Liver (tissue), 3 donors: ENCODE data around the gene NOS2.

Source experiments
- ATF3 ChIP-seq: IDR thresholded peaks from 2 replicates; pipeline ENCODE4 v1.6.1; 2016; ENCODE audit warnings: antibody characterized with exemption
- FOXA1 ChIP-seq: IDR thresholded peaks from 2 replicates; pipeline ENCODE4 v1.6.1; 2016; ENCODE audit warnings: antibody characterized with exemption
- GABPA ChIP-seq, 2 donors: IDR thresholded peaks in 1 of 2; conservative IDR thresholded peaks in 1 of 2; 2 replicates each; pipeline ENCODE4 v1.6.1; 2016; ENCODE audit warnings: antibody characterized with exemption in 2 of 2, mild to moderate bottlenecking in 1 of 2, moderate library complexity in 1 of 2
- JUND ChIP-seq, 2 donors: IDR thresholded peaks; 2 replicates each; pipeline ENCODE4 v1.6.1; 2016; ENCODE audit warnings: antibody characterized with exemption in 2 of 2
- RAD21 ChIP-seq, 2 donors: IDR thresholded peaks; 2 replicates each; pipeline ENCODE4 v1.6.1; 2016; ENCODE audit warnings: antibody characterized with exemption in 2 of 2, mild to moderate bottlenecking in 2 of 2
- REST ChIP-seq: IDR thresholded peaks from 2 replicates; pipeline ENCODE4 v1.6.1; 2016; ENCODE audit warnings: antibody characterized with exemption, mild to moderate bottlenecking
- RXRA ChIP-seq, 2 donors: IDR thresholded peaks; 2 replicates each; pipeline ENCODE4 v1.6.1; 2017 to 2018; ENCODE audit warnings: antibody characterized with exemption in 2 of 2, mild to moderate bottlenecking in 1 of 2
- SP1 ChIP-seq: IDR thresholded peaks from 2 replicates; pipeline ENCODE4 v1.6.1; 2018; ENCODE audit warnings: antibody characterized with exemption, mild to moderate bottlenecking
- TAF1 ChIP-seq: conservative IDR thresholded peaks from 2 replicates; pipeline ENCODE4 v1.6.1; 2016; ENCODE audit warnings: antibody characterized with exemption, mild to moderate bottlenecking
- YY1 ChIP-seq: IDR thresholded peaks from 2 replicates; pipeline ENCODE4 v1.6.1; 2016; ENCODE audit warnings: antibody characterized with exemption, mild to moderate bottlenecking
- ZBTB33 ChIP-seq: IDR thresholded peaks from 2 replicates; pipeline ENCODE4 v1.6.1; 2016; ENCODE audit warnings: antibody characterized with exemption
- TF ChIP-seq, protein P1 (sequence below): fragments of 150-350 bp; IDR thresholded peaks from 2 replicates; pipeline ENCODE4 v1.5.1; 2017; ENCODE audit warnings: improper control_type of control experiment, low read depth, low read length; ENCODE audit not compliant: missing input control
- TF ChIP-seq, protein P2 (sequence below): IDR thresholded peaks from 2 replicates; pipeline ENCODE4 v1.6.1; 2016; ENCODE audit warnings: antibody characterized with exemption
- donor health status: healthy.
- donor health status: healthy.

DNA sequence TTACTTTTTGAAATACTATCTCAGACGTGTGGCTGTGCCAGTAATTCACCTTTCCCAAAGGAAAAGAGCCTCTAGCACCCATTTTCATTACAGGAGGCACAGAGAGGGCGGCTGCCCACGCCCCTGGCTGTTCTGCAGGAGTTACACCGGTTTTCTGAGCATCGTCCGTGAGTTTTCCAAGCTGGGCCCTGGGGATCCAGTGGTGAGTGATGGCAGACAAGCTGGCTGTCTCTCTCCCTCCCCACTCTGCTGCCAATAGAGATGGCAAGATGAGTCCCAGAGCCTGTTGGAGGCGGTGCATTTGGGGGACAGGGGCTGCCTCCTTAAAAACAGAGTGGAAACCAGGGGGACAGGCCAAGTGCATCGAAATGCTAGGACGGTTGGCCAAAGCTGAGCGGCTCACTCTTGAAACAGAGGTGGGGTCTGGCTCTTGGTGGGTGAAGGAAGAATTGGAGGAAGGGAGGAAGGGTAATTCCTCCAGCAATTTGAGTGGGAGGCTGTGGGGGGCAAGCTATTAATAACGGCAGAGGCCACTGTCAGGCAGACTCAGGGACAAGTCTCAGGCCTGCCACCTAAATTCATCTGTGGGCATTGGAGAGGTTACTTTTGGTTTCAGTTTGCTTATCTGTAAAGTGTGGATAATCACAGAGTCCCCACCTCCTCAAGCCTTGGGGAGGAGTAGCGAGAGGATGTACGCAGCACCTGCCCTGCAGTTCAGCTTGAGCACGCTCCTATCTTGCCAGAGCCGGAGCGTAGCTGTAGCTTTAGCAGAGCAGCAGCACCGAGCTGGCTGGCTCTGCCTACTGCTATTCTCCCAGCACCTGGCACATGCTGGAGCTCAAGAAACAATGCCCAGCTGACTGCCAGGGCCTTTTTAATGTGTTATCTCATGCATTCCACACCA is 7.5 kb upstream of the NOS2 start:
- TF ChIP-seq, protein P1, sequence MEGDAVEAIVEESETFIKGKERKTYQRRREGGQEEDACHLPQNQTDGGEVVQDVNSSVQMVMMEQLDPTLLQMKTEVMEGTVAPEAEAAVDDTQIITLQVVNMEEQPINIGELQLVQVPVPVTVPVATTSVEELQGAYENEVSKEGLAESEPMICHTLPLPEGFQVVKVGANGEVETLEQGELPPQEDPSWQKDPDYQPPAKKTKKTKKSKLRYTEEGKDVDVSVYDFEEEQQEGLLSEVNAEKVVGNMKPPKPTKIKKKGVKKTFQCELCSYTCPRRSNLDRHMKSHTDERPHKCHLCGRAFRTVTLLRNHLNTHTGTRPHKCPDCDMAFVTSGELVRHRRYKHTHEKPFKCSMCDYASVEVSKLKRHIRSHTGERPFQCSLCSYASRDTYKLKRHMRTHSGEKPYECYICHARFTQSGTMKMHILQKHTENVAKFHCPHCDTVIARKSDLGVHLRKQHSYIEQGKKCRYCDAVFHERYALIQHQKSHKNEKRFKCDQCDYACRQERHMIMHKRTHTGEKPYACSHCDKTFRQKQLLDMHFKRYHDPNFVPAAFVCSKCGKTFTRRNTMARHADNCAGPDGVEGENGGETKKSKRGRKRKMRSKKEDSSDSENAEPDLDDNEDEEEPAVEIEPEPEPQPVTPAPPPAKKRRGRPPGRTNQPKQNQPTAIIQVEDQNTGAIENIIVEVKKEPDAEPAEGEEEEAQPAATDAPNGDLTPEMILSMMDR = no peak
- no peak for TF ChIP-seq FOXA1
- TF ChIP-seq GABPA (IDR thresholded peaks at IDR 0.05 in 1 of 2, conservative IDR thresholded peaks at IDR 0.05 in 1 of 2) = no peak
- TF ChIP-seq YY1 = no peak
- no peak for TF ChIP-seq RXRA (IDR thresholded peaks at IDR 0.05)
- no peak for TF ChIP-seq JUND (IDR thresholded peaks at IDR 0.05)
- TF ChIP-seq, protein P2, sequence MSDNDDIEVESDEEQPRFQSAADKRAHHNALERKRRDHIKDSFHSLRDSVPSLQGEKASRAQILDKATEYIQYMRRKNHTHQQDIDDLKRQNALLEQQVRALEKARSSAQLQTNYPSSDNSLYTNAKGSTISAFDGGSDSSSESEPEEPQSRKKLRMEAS = no peak
- TF ChIP-seq ATF3 = no peak
- TF ChIP-seq RAD21 (IDR thresholded peaks at IDR 0.05) = no peak
- no peak for TF ChIP-seq REST
- no peak for TF ChIP-seq ZBTB33
- no peak for TF ChIP-seq TAF1
- TF ChIP-seq SP1 = peak; percentile 21
